ENCODE data around the gene AUTS2. TPM values are rescaled to one million over a fixed set of nuclear protein-coding genes. Genes with fewer than 3 reads are reported as not detected.

AUTS2 gene
- total RNA-seq, 2 experiments from 2014 or later = 17.5 to 23.8 TPM

DNA sequence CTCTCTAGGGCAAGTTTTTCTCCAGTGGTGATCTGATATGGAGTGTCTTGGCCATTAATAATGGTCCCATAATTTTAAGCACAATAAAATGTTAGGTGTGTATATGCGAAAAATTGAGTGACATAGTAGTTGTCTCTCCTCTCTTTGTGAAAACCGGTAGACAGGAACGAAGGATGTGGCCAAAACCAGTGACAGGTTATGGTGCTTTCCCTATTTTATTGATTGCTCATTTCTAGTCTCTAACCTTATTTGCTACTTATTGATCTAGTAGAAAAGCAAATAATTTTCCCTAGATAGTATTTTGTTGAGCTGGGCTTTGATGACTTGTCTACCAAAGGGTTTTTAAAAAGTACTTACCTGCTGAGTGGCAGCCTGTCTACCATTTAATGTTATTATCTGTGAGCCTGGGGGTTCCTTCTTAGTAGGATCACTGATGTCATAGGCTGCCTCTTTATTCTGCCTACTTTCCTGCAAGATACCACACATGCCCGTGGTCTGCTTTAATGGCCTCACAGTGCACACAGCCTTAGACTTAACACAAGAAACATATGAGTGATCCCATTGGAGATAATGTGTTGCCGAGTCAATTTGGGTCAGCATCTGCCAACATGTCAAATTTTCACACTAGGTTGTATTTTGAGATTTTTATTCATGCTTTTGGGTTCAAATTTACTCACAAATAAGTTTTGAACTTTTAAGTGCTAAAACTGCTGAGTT lies 100.0 kb downstream of the AUTS2 start:
- H3K9me3 Mint-ChIP-seq = no peaks in the 10 kb centered on the region
- H3K27ac Mint-ChIP-seq = no peak overlapping the region
- POLR2A ChIA-PET = no interaction called here

DNA sequence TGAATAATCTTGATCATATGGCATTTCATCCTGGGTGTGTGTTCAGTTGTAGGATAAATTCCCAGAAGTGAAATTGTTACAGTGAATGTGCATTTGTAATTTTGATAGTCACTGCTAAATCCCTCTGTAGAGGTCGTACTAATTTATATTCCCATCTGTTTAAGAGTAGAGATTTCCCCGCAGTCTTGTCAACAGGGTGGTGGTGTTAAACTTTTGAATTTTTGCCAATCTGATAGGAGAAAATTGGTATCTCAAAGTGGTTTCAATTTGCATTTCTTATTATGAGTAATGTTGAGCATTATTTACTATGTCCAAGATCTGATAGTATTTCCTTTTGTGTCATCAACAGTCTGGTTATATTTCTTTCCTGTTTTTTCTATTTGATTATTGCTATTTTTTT lies 101.7 kb downstream of the AUTS2 start:
- peaks cover 4% of the 10 kb centered on the region for H3K27me3 Mint-ChIP-seq
- H3K4me1 Mint-ChIP-seq = peaks cover 25% of the 10 kb centered on the region
- DNase-seq = no peak
- H3K27ac Mint-ChIP-seq = no peak overlapping the region
- H3K36me3 Mint-ChIP-seq = peaks cover 2% of the 10 kb centered on the region
- no peaks in the 10 kb centered on the region for H3K9me3 Mint-ChIP-seq
- POLR2A ChIA-PET = no interaction called here
- no peak for ATAC-seq (ENCODE audit: low read depth)
- H3K4me3 Mint-ChIP-seq = no peak overlapping the region

More for the DNA sequence above, 100.0 kb downstream of the AUTS2 start:
- peaks cover 4% of the 10 kb centered on the region for H3K27me3 Mint-ChIP-seq
- DNase-seq (no peak), ATAC-seq (ENCODE audit: low read depth) (no peak)
- H3K4me1 Mint-ChIP-seq = peaks cover 21% of the 10 kb centered on the region
- H3K36me3 Mint-ChIP-seq = no peaks in the 10 kb centered on the region
- H3K4me3 Mint-ChIP-seq = no peak overlapping the region

DNA sequence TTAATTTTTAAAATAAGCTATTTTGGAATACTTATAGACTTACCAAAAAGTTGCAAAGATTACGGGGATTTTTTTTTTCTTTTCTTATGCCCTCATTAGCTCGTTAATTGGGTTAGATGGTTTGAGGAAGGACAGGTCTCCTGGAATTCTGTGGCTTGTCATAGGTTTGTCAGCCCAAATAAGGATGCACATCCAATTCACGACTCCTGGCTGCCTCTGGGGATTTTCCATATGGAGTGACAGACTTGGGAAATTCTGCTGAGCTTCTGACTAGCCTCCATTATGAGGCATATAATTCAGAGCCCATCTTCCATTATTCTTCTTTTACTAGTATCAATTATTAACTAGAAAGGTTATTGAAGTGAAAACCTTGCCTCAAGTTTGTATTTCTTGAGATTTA lies 102.1 kb downstream of the AUTS2 start:
- DNase-seq (no peak), ATAC-seq (ENCODE audit: low read depth) (no peak)
- peaks cover 4% of the 10 kb centered on the region for H3K27me3 Mint-ChIP-seq
- H3K27ac Mint-ChIP-seq = no peak overlapping the region
- H3K4me1 Mint-ChIP-seq = peaks cover 25% of the 10 kb centered on the region
- POLR2A ChIA-PET = no interaction called here
- peaks cover 2% of the 10 kb centered on the region for H3K36me3 Mint-ChIP-seq
- no peak overlapping the region for H3K4me3 Mint-ChIP-seq
- H3K9me3 Mint-ChIP-seq = no peaks in the 10 kb centered on the region

DNA sequence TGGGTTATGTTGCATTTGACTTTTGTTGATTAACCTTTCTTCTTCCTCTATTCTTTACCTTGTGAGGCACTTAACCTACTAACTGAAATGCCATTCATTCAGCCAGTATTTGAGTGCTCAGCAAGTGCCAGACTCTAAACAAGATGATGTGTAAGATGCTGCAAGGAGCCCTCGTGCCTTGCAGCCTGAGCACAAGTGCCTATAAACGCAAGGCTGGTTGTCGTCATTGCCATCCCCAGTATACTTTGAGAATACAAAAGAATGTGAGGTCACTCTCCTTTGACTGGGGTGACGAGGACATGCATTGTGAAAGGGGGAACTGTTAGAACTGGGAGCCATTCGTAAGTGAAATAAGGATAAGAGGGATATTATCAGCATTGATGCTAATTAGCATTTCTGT lies 103.0 kb downstream of the AUTS2 start:
- Mint-ChIP-seq H3K4me1 (peaks cover 20% of the 10 kb centered on the region), H3K36me3 (peaks cover 2% of the 10 kb centered on the region), H3K27ac (no peak overlapping the region), H3K27me3 (peaks cover 4% of the 10 kb centered on the region), H3K4me3 (no peak overlapping the region), H3K9me3 (no peaks in the 10 kb centered on the region)
- DNase-seq (no peak), ATAC-seq (ENCODE audit: low read depth) (no peak)
- POLR2A ChIA-PET = no interaction called here

DNA sequence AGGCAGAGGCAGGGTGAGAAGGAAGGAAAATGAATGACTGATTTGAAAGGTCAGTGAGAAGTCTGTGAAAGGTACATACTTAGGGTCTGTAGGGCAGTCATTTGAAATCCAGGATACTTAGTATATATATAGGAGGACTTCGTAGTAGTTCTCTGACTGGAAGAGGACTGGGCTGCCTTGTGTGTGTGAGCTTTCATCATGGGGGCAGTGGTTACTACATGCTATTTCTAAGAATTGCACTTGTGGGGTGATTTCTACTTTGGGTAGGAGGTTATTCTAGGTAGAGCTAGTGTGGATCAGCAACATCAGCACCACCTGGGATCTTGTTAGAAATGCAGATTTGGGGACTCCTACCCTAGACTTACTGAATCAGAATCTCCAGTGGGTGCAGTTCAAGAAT lies 104.1 kb downstream of the AUTS2 start:
- peaks cover 2% of the 10 kb centered on the region for H3K36me3 Mint-ChIP-seq
- H3K9me3 Mint-ChIP-seq = no peaks in the 10 kb centered on the region
- H3K4me1 Mint-ChIP-seq = peaks cover 16% of the 10 kb centered on the region
- no peak for DNase-seq
- peak overlapping the region; percentile 24 for H3K27ac Mint-ChIP-seq
- peaks cover 4% of the 10 kb centered on the region for H3K27me3 Mint-ChIP-seq
- no peak overlapping the region for H3K4me3 Mint-ChIP-seq
- peak; percentile 72 for ATAC-seq (ENCODE audit: low read depth)
- POLR2A ChIA-PET = no interaction called here

DNA sequence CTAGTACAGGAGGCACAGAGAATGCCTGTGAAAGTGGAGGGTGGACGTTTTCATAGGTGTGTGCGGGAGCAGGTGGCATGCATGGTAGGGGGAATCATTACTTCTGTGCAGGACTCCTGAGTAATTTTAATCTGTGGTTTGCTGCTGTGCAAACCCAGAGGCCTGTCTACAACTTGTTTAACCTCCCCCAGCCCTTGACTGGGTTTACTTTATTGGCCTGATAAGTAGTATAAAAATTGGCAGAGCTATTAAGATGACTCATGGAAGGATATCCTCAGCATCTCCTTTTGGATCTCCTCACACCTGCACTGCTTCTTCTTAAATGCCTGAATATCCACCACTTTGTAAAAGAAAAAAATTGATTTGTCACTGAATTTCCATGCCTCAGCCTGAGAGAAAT lies 104.8 kb downstream of the AUTS2 start:
- H3K36me3 Mint-ChIP-seq = peaks cover 2% of the 10 kb centered on the region
- no peak overlapping the region for H3K27ac Mint-ChIP-seq
- ATAC-seq (ENCODE audit: low read depth) (no peak), DNase-seq (no peak)
- H3K4me3 Mint-ChIP-seq = no peak overlapping the region
- peaks cover 14% of the 10 kb centered on the region for H3K4me1 Mint-ChIP-seq
- POLR2A ChIA-PET = no interaction called here
- peaks cover 5% of the 10 kb centered on the region for H3K27me3 Mint-ChIP-seq
- H3K9me3 Mint-ChIP-seq = no peaks in the 10 kb centered on the region

DNA sequence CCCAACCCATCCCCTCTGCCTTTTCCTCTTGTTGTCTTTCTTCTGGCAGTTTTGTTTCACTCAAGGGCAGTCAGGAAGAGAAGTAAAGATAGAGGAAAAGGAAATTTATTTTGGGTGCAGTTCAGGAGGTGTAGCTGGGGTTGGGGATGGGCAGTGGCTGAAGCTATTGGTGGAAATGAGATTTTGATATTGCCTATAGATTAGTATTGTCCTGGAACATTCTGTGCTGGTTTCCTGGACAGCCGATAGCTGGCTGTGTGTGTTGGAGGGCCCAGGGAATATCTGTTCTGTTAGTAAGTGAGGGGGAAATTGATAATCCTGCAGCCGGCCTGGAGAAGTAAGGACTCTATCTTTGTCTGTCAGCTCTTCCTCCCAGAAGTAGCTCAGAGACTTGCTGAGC lies 107.8 kb downstream of the AUTS2 start:
- POLR2A ChIA-PET = no interaction called here
- Mint-ChIP-seq H3K27me3 (peaks cover 28% of the 10 kb centered on the region), H3K27ac (no peak overlapping the region), H3K36me3 (peaks cover 2% of the 10 kb centered on the region), H3K4me1 (peaks cover 11% of the 10 kb centered on the region), H3K4me3 (no peak overlapping the region), H3K9me3 (no peaks in the 10 kb centered on the region)
- no peak for ATAC-seq (ENCODE audit: low read depth)
- no peak for DNase-seq

DNA sequence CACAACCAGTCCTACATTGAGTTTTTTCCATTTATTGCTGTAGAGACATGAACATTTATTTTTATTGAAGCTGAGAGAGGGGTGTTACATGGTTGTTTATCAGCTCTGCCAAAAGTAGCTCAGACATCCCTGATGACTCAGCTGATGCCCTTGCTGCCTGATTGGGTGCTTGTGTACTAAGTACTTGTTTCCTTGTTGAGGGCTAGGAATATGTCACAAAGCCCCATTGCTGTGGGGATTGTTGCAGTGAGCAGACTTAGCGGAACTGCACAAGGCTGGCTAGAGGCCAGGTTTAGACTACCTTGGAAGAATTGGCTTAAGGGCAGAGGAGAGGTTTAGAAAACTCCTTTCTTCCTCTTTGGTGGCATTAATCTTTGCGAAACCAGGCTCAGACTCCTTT lies 110.6 kb downstream of the AUTS2 start:
- H3K9me3 Mint-ChIP-seq = no peaks in the 10 kb centered on the region
- H3K27ac Mint-ChIP-seq = no peak overlapping the region
- ATAC-seq (ENCODE audit: low read depth) = no peak

DNA sequence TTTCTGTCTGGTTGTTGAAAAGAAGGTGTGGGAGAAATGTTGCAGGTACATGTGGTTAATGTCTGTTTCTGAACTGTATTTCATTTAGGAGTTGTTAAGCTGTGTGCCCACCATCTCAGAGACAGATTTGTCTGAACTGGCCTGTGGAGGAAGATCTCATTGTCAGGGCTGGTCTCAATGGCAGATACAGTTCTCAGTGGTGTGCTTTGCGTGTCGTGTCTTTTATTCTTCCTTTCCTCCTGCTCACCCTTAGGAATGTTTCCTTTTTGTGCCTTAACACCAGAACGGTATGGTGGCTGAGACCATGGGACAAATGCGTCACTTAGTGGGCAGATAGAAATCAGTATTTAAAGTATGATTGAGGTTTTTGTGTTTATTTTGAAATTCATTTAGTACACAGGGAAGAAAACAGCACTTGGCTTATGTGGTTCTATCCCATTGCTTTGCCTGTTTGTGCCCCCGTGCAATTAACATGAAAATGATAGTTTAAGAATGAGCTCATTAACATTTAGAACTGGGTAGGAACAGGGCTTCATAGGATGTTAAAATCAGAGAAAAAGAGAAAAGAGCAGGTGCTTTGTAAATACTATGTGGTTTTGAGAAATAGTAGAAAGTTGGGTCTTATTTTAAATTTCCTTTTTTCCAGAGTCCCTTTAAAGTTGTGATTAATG lies 112.6 kb downstream of the AUTS2 start:
- Mint-ChIP-seq H3K27me3 (peaks cover 35% of the 10 kb centered on the region), H3K4me1 (no peaks in the 10 kb centered on the region), H3K27ac (no peak overlapping the region), H3K4me3 (no peak overlapping the region), H3K36me3 (no peaks in the 10 kb centered on the region), H3K9me3 (no peaks in the 10 kb centered on the region)
- ATAC-seq (ENCODE audit: low read depth) (no peak), DNase-seq (no peak)
- POLR2A ChIA-PET = no interaction called here

More for the DNA sequence above, 110.6 kb downstream of the AUTS2 start:
- H3K4me3 Mint-ChIP-seq = no peak overlapping the region
- POLR2A ChIA-PET = no interaction called here
- H3K4me1 Mint-ChIP-seq = peaks cover 2% of the 10 kb centered on the region
- H3K36me3 Mint-ChIP-seq = peaks cover 1% of the 10 kb centered on the region
- DNase-seq = no peak
- H3K27me3 Mint-ChIP-seq = peaks cover 33% of the 10 kb centered on the region

DNA sequence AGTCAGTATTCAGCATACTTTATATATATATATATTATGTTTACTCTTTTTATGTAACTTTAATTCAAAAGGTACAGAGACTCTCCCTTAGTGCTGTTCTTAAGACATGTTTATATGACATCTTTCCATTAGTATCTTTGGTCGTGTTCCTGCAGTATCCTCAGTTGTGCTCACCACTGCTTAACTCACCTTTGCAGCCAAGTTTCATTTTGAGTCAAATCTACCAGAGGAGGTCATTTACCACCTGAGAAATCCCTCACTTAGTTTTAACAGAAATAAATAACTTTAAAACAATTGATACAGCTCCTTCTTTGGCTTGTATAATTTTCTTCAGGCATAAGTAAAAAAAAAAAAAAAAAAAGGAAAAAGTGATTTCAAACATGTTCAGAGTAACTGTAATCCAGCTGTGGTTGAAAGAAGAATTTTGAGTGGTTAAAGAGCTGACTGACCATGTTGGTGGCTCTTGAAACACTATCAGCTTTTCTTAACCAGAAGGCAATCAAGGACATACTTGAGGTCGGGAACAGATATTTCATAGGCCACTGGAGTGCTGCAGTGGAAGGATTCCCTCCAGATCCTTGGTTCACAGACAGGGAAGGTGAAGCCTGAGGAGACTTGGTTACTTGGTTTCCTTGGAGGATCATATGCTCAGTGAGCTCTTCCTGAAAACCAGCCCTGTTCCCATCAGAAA lies 116.8 kb downstream of the AUTS2 start:
- no peak for ATAC-seq (ENCODE audit: low read depth)
- H3K27me3 Mint-ChIP-seq = peaks cover 18% of the 10 kb centered on the region
- no peaks in the 10 kb centered on the region for H3K36me3 Mint-ChIP-seq
- H3K27ac Mint-ChIP-seq = no peak overlapping the region
- no peak overlapping the region for H3K4me3 Mint-ChIP-seq
- H3K9me3 Mint-ChIP-seq = no peaks in the 10 kb centered on the region
- no peak for DNase-seq
- POLR2A ChIA-PET = no interaction called here
- H3K4me1 Mint-ChIP-seq = no peaks in the 10 kb centered on the region

DNA sequence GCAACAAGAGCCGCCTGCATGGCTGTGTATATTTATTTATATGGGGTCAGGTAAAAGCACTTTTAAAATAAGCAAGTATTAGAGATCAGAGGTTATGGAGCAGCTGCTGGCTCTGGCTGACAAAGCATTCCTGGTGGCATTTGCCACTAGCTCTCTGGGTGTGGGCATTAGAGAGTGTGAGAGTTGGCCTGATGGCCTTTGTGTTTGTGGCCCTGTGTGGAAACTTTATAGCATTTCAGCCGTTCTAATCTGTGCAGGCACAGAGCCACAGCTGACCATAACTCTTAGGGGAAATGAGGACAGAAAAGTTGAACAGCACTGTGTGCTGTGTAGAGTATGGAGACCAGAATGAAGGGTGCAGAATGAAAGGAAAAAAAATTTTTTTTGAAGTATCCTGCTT lies 118.9 kb downstream of the AUTS2 start:
- no peak overlapping the region for H3K27ac Mint-ChIP-seq
- H3K36me3 Mint-ChIP-seq = no peaks in the 10 kb centered on the region
- DNase-seq (no peak), ATAC-seq (ENCODE audit: low read depth) (no peak)
- no peaks in the 10 kb centered on the region for H3K9me3 Mint-ChIP-seq
- POLR2A ChIA-PET = no interaction called here
- no peaks in the 10 kb centered on the region for H3K4me1 Mint-ChIP-seq
- peaks cover 9% of the 10 kb centered on the region for H3K27me3 Mint-ChIP-seq
- no peak overlapping the region for H3K4me3 Mint-ChIP-seq

DNA sequence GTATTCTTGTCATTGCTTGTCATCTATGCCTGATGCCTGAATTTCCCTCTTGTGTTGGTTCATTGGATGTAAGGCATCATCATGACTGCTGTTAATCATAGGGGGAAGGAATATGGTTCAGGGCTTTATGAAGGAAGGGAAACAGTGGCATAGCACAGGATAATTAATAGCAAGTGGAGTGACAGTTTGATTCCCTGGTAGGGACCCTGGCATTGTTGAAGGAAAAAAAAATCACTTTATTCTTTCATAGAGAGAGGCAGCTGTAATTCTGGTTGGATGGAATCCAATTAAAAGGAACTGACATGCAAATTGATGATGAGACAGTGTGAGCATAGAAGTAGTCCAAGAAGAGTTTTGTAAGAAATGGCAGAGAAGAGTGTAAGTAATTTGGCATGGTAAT lies 121.4 kb downstream of the AUTS2 start:
- Mint-ChIP-seq H3K4me3 (no peak overlapping the region), H3K9me3 (no peaks in the 10 kb centered on the region), H3K36me3 (no peaks in the 10 kb centered on the region), H3K4me1 (no peaks in the 10 kb centered on the region), H3K27ac (no peak overlapping the region), H3K27me3 (peaks cover 4% of the 10 kb centered on the region)
- POLR2A ChIA-PET = no interaction called here
- DNase-seq (no peak), ATAC-seq (ENCODE audit: low read depth) (no peak)

DNA sequence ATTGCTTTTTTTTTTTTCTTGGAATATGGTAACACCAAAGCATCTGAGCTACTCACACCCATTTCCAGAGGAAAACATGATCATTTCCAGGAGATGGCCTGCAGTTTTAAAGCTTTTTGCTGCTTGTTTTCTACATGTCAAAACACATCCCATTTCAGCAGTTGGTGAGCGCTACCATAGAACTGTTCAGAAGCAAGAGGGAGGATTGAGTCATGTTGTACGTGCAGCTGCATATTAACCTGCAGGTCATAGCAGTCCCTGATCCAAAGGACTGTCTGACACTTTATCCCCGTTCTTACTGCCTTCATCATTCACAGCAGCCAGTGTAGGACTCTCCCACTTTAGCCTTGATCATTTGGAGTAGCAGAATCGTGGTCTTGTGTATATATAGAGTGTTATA lies 124.6 kb downstream of the AUTS2 start:
- Mint-ChIP-seq H3K4me1 (no peaks in the 10 kb centered on the region), H3K36me3 (no peaks in the 10 kb centered on the region), H3K27me3 (peaks cover 4% of the 10 kb centered on the region), H3K9me3 (peaks cover 1% of the 10 kb centered on the region), H3K27ac (no peak overlapping the region), H3K4me3 (no peak overlapping the region)
- ATAC-seq (ENCODE audit: low read depth) (no peak), DNase-seq (no peak)
- POLR2A ChIA-PET = no interaction called here

DNA sequence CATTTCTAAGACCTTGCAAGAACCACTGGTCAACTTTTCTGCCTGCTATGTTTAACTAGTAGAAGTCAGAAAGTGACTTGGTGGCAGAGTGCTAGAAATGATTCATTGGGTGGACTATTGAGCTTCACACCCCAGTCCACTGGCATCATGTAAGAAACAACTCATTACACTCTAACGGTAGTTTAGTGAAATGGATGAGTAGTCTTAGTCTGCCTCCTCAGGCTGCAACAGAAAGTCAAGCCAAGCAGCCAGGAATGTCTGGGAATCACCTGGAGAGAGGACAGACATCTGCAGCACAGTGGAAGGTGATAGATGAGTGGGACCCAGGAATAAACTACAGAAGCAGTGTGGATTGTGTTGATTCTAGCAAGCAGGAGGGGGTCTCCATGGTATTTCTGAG lies 125.4 kb downstream of the AUTS2 start:
- no peak for DNase-seq
- Mint-ChIP-seq H3K36me3 (no peaks in the 10 kb centered on the region), H3K4me3 (no peak overlapping the region), H3K27me3 (peaks cover 6% of the 10 kb centered on the region), H3K27ac (no peak overlapping the region), H3K4me1 (no peaks in the 10 kb centered on the region), H3K9me3 (peaks cover 1% of the 10 kb centered on the region)
- ATAC-seq (ENCODE audit: low read depth) = no peak
- POLR2A ChIA-PET = no interaction called here

Data from activated naive CD8-positive, alpha-beta T cell treated with anti-CD3 and anti-CD28 coated beads, Interleukin-2, amount 10 ng/mL, durations not matched to agents 7 days and 5 days (primary cell).